DND-41 (cell line): ENCODE data around the gene FANK1.
"Not testable (repeated sequence)": the region's sequence is repeated elsewhere in the genome, so short reads cannot be mapped to it uniquely, and the experiment has no call there.

ENCODE experiments used
- ATAC-seq: fragments of 200-7000 bp; cut with Tn5 transposase; 3 replicates; pipeline ENCODE4 v1.9.1; 2021; ENCODE audit warnings: low read depth; ENCODE audit not compliant: insufficient read depth
- DNase-seq: peaks from one replicate; pipeline ENCODE4 v3.0.0-alpha.2; 2020
- H2AFZ ChIP-seq: 2 replicates; pipeline ENCODE4 v1.6.0; 2012; ENCODE audit warnings: low read depth, low read length
- H3K27ac ChIP-seq: 2 replicates; pipeline ENCODE4 v1.5.1; 2012; ENCODE audit warnings: low read length, inconsistent platforms
- H3K27me3 ChIP-seq: fragments of 200-600 bp; sonication (generic); 2 replicates; pipeline ENCODE4 v1.6.0; 2012; ENCODE audit warnings: low read length, mild to moderate bottlenecking, inconsistent platforms; ENCODE audit not compliant: insufficient read depth, poor library complexity
- H3K36me3 ChIP-seq: 2 replicates; pipeline ENCODE4 v1.5.1; 2012; ENCODE audit warnings: low read length, inconsistent platforms; ENCODE audit not compliant: insufficient read depth
- H3K4me1 ChIP-seq: 2 replicates; pipeline ENCODE4 v1.5.1; 2012; ENCODE audit warnings: mild to moderate bottlenecking, low read length; ENCODE audit not compliant: insufficient read depth
- H3K4me2 ChIP-seq: 2 replicates; pipeline ENCODE4 v1.6.0; 2012; ENCODE audit warnings: mild to moderate bottlenecking, moderate library complexity, low read length, inconsistent platforms; ENCODE audit not compliant: insufficient read depth
- H3K4me3 ChIP-seq, 2 experiments: fragments of 200-600 bp in 1 of 2; shearing (Covaris generic) in 1 of 2; 2 replicates each; pipeline ENCODE4 v1.5.1; 2012 to 2016; ENCODE audit warnings: inconsistent platforms in 2 of 2, low read length in 2 of 2, mild to moderate bottlenecking in 2 of 2, low read depth in 1 of 2, moderate library complexity in 1 of 2
- H3K79me2 ChIP-seq: 2 replicates; pipeline ENCODE4 v1.6.0; 2012; ENCODE audit warnings: low read length, inconsistent platforms; ENCODE audit not compliant: insufficient read depth
- H3K9ac ChIP-seq: 2 replicates; pipeline ENCODE4 v1.6.0; 2012; ENCODE audit warnings: low read depth, mild to moderate bottlenecking, inconsistent platforms, low read length, moderate library complexity
- H3K9me3 ChIP-seq: 2 replicates; pipeline ENCODE4 v1.5.1; 2012; ENCODE audit warnings: low read length, moderate library complexity, mild to moderate bottlenecking, inconsistent platforms; ENCODE audit not compliant: insufficient read depth, severe bottlenecking
- H4K20me1 ChIP-seq: 2 replicates; pipeline ENCODE4 v1.6.0; 2012; ENCODE audit warnings: low read length; ENCODE audit not compliant: insufficient read depth
- EZH2 ChIP-seq: IDR thresholded peaks from 3 replicates; pipeline ENCODE4 v1.6.1; 2012; ENCODE audit warnings: borderline replicate concordance, low read depth, mild to moderate bottlenecking, moderate library complexity, low read length, inconsistent platforms; ENCODE audit not compliant: severe bottlenecking
- TF ChIP-seq, protein P1 (sequence below): IDR thresholded peaks from 2 replicates; pipeline ENCODE4 v1.5.1; 2012; ENCODE audit warnings: borderline replicate concordance, low read length, moderate library complexity, mild to moderate bottlenecking; ENCODE audit not compliant: poor library complexity, severe bottlenecking; ENCODE audit errors: extremely low read depth

The FANK1 gene

DNA sequence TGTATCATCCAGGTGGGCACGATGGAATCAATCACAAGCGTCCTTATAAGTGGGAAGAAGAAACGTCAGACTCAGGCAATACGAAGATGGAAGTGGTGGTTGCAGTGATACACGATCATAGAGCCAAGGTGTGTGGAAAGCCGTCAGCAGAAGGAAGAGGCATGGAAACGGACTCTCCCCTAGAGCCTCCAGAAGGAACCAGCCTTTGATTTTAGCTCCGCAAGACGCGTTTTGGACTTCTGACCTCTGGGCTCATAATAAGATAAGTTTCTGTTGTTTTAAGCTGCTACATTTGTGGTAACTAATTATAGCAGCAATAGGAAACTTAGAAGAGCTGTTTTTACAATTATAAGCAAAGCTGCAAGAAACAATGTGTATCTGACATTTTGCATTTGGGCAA lies 14.8 kb downstream of the FANK1 start:
- no peaks in the 10 kb centered on the region for H3K36me3 ChIP-seq
- no peak for ATAC-seq
- H3K9ac ChIP-seq: no peak overlapping the region
- no peak overlapping the region for H3K4me3 ChIP-seq
- no peaks in the 10 kb centered on the region for H3K79me2 ChIP-seq
- H3K27me3 ChIP-seq: peaks cover 5% of the 10 kb centered on the region
- H3K4me1 ChIP-seq: no peaks in the 10 kb centered on the region
- H3K27ac ChIP-seq: no peak overlapping the region
- TF ChIP-seq, protein P1, sequence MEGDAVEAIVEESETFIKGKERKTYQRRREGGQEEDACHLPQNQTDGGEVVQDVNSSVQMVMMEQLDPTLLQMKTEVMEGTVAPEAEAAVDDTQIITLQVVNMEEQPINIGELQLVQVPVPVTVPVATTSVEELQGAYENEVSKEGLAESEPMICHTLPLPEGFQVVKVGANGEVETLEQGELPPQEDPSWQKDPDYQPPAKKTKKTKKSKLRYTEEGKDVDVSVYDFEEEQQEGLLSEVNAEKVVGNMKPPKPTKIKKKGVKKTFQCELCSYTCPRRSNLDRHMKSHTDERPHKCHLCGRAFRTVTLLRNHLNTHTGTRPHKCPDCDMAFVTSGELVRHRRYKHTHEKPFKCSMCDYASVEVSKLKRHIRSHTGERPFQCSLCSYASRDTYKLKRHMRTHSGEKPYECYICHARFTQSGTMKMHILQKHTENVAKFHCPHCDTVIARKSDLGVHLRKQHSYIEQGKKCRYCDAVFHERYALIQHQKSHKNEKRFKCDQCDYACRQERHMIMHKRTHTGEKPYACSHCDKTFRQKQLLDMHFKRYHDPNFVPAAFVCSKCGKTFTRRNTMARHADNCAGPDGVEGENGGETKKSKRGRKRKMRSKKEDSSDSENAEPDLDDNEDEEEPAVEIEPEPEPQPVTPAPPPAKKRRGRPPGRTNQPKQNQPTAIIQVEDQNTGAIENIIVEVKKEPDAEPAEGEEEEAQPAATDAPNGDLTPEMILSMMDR: no peak
- TF ChIP-seq EZH2: no peak
- H3K4me2 ChIP-seq: no peak overlapping the region
- DNase-seq: no peak
- no peak overlapping the region for H2AFZ ChIP-seq
- no peaks in the 10 kb centered on the region for H3K9me3 ChIP-seq
- no peaks in the 10 kb centered on the region for H4K20me1 ChIP-seq

DNA sequence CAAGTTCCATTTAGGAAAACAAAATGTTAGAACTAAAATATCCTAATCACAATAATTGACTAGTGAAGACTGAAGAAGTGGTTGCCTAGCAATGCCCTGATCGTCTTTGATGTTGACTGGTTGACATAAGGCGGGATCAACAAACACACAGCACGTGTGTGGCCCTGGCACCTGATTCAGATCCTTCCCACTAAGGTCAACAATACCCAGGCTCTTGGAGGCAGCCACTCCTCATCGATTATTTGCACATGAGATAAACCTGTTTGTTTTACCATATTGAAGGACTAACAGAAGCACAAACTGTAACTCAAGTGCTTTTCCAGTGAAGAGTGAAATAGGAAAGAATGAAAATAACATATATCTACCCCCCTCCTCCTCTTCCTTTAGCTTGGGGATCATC lies 15.6 kb downstream of the FANK1 start:
- Histone ChIP-seq H3K4me2 (no peak overlapping the region), H4K20me1 (no peaks in the 10 kb centered on the region), H3K4me3 (no peak overlapping the region), H3K27ac (no peak overlapping the region), H2AFZ (no peak overlapping the region), H3K27me3 (peaks cover 5% of the 10 kb centered on the region), H3K9me3 (no peaks in the 10 kb centered on the region), H3K79me2 (no peaks in the 10 kb centered on the region), H3K36me3 (no peaks in the 10 kb centered on the region), H3K4me1 (no peaks in the 10 kb centered on the region), H3K9ac (no peak overlapping the region)
- TF ChIP-seq, protein P1: no peak
- no peak for TF ChIP-seq EZH2
- no peak for ATAC-seq
- DNase-seq: no peak

DNA sequence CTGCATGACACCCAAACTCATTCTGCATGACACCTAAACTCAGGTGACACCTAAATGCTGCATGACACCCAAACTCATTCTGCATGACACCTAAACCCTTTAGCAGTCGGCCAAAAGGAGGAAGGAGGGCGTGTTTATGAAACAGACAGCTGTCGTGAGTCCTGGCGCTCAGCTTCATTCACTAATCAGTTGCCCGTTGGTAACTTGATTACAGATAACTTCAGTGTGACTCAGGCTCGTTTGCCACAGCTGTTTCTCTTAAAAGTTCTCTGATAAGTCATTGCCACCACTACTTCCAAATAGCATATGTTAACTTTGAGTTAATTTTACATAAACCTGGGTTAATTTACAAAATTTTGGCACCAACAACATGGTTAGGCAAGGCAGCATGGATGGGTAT lies 16.9 kb downstream of the FANK1 start:
- not testable (repeated sequence) for H3K36me3 ChIP-seq, H3K4me3 ChIP-seq, H3K9ac ChIP-seq, H3K27me3 ChIP-seq, H3K9me3 ChIP-seq, H3K27ac ChIP-seq, H2AFZ ChIP-seq, H3K4me1 ChIP-seq, H3K4me2 ChIP-seq, DNase-seq, H3K79me2 ChIP-seq, H4K20me1 ChIP-seq, ATAC-seq

DNA sequence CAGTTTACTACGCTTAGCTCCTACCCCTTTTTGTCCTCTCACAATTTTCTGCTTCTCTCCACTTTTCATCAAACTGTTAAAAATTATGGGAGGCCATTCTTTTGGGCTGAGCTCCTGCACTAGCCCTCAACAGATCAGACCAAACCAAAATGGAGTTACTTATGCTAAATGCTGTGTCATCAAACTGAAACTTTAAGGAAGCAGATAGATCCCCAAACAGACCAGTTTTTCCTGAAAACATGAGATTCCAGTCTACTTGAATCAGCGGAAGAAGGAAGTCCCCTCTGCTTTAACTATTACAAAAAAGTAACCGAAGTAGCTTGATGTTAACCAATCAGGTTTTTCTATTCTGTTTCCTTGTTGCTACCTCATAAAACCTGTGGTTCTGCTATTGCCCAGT lies 20.6 kb downstream of the FANK1 start:
- H3K9ac ChIP-seq: no peak overlapping the region
- no peaks in the 10 kb centered on the region for H3K4me1 ChIP-seq
- H4K20me1 ChIP-seq: no peaks in the 10 kb centered on the region
- no peaks in the 10 kb centered on the region for H3K79me2 ChIP-seq
- TF ChIP-seq, protein P1: no peak
- H3K4me3 ChIP-seq: no peak overlapping the region
- DNase-seq (no peak), ATAC-seq (no peak)
- no peak overlapping the region for H3K4me2 ChIP-seq
- H3K27ac ChIP-seq: no peak overlapping the region
- H2AFZ ChIP-seq: no peak overlapping the region
- H3K9me3 ChIP-seq: no peaks in the 10 kb centered on the region
- no peaks in the 10 kb centered on the region for H3K36me3 ChIP-seq
- H3K27me3 ChIP-seq: peaks cover 5% of the 10 kb centered on the region

DNA sequence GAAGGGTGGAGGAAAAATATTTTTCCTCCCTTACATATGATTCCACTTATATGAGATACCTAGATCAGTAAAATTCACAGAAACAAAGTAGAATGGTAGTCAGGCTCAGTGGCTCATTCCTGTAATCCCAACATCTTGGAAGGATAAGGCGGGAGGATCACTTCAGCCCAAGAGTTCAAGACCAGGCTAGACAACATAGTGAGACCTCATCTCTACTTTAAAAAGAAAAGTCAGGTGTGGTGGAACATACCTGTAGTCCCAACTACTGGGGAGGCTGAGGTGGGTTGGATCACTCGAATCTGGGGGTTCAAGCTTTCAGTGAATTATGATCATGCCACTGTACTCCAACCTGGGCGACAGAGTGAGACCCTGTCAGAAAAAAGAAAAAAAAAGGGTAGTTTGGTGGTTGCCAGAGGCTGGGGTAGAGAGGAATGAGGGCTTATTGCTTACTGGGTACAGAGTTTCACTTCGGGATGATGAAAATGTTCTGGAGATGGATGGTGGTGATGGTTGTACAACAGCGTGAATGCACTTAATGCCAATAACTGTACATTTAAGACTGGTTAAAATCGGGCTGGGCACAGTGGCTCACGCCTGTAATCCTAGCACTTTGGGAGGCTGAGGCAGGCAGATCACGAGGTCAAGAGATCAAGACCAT lies 21.5 kb downstream of the FANK1 start:
- H3K27me3 ChIP-seq, DNase-seq, H3K36me3 ChIP-seq, H3K4me3 ChIP-seq, H2AFZ ChIP-seq, H3K27ac ChIP-seq, ATAC-seq, H4K20me1 ChIP-seq, H3K79me2 ChIP-seq, H3K4me1 ChIP-seq, H3K4me2 ChIP-seq, H3K9ac ChIP-seq, H3K9me3 ChIP-seq: not testable (repeated sequence)

DNA sequence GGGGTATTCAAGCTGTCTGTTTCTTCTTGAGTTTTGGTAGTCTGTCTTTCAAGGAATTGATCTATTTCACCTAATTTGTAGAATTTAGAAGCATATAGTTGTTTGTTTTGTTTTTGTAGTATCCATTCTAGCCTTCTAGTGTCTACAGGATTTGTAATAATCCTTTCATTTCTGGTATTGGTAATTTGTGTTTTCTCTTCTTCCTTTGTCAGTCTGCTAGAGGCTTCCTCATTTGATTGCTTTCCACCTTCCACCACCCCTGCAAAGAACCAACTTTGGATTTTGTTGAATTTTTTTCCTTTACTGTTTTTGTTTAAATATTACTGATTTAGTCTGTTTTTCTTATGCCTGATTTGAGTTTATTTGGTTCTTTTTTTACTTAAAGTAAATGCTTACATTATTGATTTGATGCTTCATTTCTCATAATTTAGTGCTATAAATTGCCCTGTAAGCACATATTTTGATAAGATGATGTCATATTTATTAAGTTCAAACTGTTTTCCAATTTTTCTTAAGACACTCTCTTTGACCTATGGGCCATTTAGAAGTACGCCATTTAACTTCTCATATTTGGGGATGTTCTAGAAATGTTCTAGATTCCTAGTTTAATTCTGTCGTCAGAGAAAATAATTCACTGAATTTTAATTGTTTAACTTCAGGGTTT lies 25.4 kb downstream of the FANK1 start:
- not testable (repeated sequence) for H3K4me1 ChIP-seq, H3K9ac ChIP-seq, H2AFZ ChIP-seq, H4K20me1 ChIP-seq, ATAC-seq, H3K79me2 ChIP-seq, H3K27ac ChIP-seq, H3K9me3 ChIP-seq, DNase-seq, H3K27me3 ChIP-seq, H3K36me3 ChIP-seq, H3K4me2 ChIP-seq, H3K4me3 ChIP-seq
